ENCODE measurements around the gene ARSH. TPM values are rescaled to one million over a fixed set of nuclear protein-coding genes. Genes with fewer than 3 reads are reported as not detected.

The ARSH gene
- total and polyA plus RNA-seq, 2 of the 8 experiments (the other 6 are each of a cell fraction or from before 2014, with no cell fraction given) = not detected

DNA sequence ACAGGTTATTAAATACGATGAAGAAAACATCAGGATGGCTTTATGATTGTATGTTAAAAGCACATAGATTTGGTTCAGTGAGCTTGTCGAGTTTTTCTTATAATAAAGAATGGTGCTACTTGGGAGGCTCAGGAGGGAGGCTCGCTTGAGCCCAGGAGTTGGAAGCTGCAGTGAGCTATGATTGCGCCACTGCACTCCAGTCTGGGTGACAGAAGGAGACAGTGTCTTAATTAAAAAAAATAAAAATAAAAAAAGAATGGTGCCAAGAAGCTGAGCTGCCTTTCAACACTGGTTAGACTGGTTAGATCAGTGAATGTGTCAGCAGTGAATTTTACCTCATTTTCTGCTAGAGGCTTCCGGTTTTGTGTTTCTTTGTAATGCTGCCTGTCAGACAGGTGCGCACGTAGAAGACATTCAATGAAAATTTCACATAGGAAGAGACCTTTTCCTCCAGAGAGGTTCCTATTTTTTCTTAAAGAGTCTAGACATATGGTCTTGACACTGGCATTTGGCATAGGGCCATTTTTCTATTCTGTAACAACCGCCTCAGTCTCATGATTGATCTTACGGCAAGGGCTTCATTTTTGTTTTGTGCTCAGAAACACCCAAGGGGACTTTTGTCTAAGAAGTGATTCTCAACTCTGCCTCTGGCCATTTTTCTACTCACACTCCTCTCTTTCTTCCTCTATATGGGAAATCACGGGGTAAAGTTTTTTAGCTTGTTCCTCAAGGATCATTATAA lies 19.9 kb downstream of the ARSH start:
- DNase-seq (ENCODE audit: low read depth in 1 of 2, low spot score in 2 of 2) = no peak
- Histone ChIP-seq H3K79me1 (ENCODE audit: low read depth, low read length) (no peaks in the 10 kb centered on the region), H3K4ac (replicated peaks; ENCODE audit: insufficient read length, low read depth, low read length) (no peak overlapping the region), H3K23ac (ENCODE audit: insufficient read length) (no peak overlapping the region), H3K4me2 (ENCODE audit: insufficient read depth in 1 of 2, low read depth in 2 of 2, low read length in 2 of 2) (no peak overlapping the region), H3K27ac (ENCODE audit: low read depth, low read length) (no peak overlapping the region), H3K4me3 (ENCODE audit: extremely low read depth in 1 of 4, insufficient read depth in 2 of 4, low read depth in 3 of 4, low read length in 4 of 4) (no peak overlapping the region), H3K9ac (replicated peaks in 1 of 4; ENCODE audit: extremely low read depth in 1 of 4, low read depth in 3 of 4, low read length in 3 of 4) (no peak overlapping the region), H4K20me1 (replicated peaks in 1 of 2; ENCODE audit: control insufficient read depth in 1 of 2, insufficient read depth in 2 of 2, low read length in 2 of 2) (no peaks in the 10 kb centered on the region), H4K91ac (replicated peaks; ENCODE audit: insufficient read length, low read length) (no peak overlapping the region), H3K56ac (replicated peaks; ENCODE audit: insufficient read length, low read depth, low read length) (no peak overlapping the region), H3K18ac (ENCODE audit: extremely low read depth, low read length) (no peak overlapping the region), H3K4me1 (replicated peaks in 1 of 4; ENCODE audit: control insufficient read depth in 3 of 4, insufficient read depth in 4 of 4, low read length in 3 of 4) (no peaks in the 10 kb centered on the region), H3K36me3 (ENCODE audit: control insufficient read depth in 2 of 4, insufficient read depth in 4 of 4, low read length in 3 of 4) (no peaks in the 10 kb centered on the region), H2AFZ (ENCODE audit: low read length) (no peak overlapping the region), H4K5ac (ENCODE audit: insufficient read length, low read depth, low read length) (no peak overlapping the region), H2BK15ac (ENCODE audit: low read length) (no peak overlapping the region), H4K8ac (ENCODE audit: extremely low read depth, insufficient read depth, low read length) (no peak overlapping the region), H3K27me3 (replicated peaks in 1 of 4; ENCODE audit: control insufficient read depth in 3 of 4, extremely low read depth in 1 of 4, insufficient read depth in 3 of 4, low read length in 3 of 4) (no peaks in the 10 kb centered on the region), H2BK12ac (ENCODE audit: low read depth, low read length) (no peak overlapping the region), H2BK120ac (replicated peaks; ENCODE audit: low read depth, low read length) (no peak overlapping the region), H2BK20ac (ENCODE audit: low read length) (no peak overlapping the region), H2AK5ac (ENCODE audit: low read depth, low read length) (no peak overlapping the region), H3K14ac (ENCODE audit: insufficient read length) (no peak overlapping the region), H3K23me2 (ENCODE audit: low read depth, low read length) (no peaks in the 10 kb centered on the region), H3K9me3 (ENCODE audit: insufficient read depth in 2 of 2, low read depth in 1 of 2, low read length in 1 of 2) (no peaks in the 10 kb centered on the region), H3K79me2 (ENCODE audit: control insufficient read depth in 1 of 2, insufficient read depth in 2 of 2, low read length in 2 of 2) (no peaks in the 10 kb centered on the region), H2BK5ac (ENCODE audit: low read depth, low read length) (no peak overlapping the region)
- FAIRE-seq = no peak
- WGBS, 2 experiments (ENCODE audit: extremely low coverage in 1 of 2, insufficient coverage in 1 of 2, insufficient read length in 1 of 2, insufficient replicate concordance in 2 of 2, low coverage in 1 of 2, low lambda C conversion rate in 2 of 2, missing lambda C conversion rate in 1 of 2) = 92% methylated on average over 9 of the region's 10 CpGs; no CpG with 5 or more reads in 1 of the 2 experiments
- ChIA-PET POLR2A (ENCODE audit: partially characterized antibody) (no interaction called here), CTCF (ENCODE audit: partially characterized antibody) (interaction anchor here (0.9 kb wide), 1 partner anchor 54 kb away, joined by 3 read pairs; no protein-coding TSS in a partner anchor)
- TF ChIP-seq RXRA (IDR thresholded peaks at IDR 0.05; ENCODE audit: insufficient read depth, low read depth, low read length) (no peak), SP1 (IDR thresholded peaks at IDR 0.05; ENCODE audit: low read depth, low read length) (no peak), CHD1 (IDR thresholded peaks at IDR 0.05; ENCODE audit: low read depth, low read length) (no peak), SIX5 (IDR thresholded peaks at IDR 0.05; ENCODE audit: low read depth, low read length) (no peak), PHF8 (conservative IDR thresholded peaks at IDR 0.05; ENCODE audit: low read depth, low read length) (no peak), RNF2 (IDR thresholded peaks at IDR 0.05; ENCODE audit: borderline replicate concordance, low read depth, low read length, missing control alignments, poor library complexity, severe bottlenecking) (no peak), SUZ12 (IDR thresholded peaks at IDR 0.05; ENCODE audit: low read length) (no peak), NANOG (IDR thresholded peaks at IDR 0.05; ENCODE audit: insufficient read depth, low read depth, low read length, poor library complexity, severe bottlenecking) (no peak), TBP (IDR thresholded peaks at IDR 0.05; ENCODE audit: low read depth, low read length) (no peak)
- TF ChIP-seq, protein P1, sequence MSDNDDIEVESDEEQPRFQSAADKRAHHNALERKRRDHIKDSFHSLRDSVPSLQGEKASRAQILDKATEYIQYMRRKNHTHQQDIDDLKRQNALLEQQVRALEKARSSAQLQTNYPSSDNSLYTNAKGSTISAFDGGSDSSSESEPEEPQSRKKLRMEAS (IDR thresholded peaks at IDR 0.05) = no peak
- TF ChIP-seq, protein P2, sequence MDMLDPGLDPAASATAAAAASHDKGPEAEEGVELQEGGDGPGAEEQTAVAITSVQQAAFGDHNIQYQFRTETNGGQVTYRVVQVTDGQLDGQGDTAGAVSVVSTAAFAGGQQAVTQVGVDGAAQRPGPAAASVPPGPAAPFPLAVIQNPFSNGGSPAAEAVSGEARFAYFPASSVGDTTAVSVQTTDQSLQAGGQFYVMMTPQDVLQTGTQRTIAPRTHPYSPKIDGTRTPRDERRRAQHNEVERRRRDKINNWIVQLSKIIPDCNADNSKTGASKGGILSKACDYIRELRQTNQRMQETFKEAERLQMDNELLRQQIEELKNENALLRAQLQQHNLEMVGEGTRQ (IDR thresholded peaks at IDR 0.05; ENCODE audit: low read length) = no peak

All from H1 (cell line).